ENCODE results near the gene SPO11. TPM values are rescaled to one million over a fixed set of nuclear protein-coding genes. Genes with fewer than 3 reads are reported as not detected.

SPO11 gene, protein sequence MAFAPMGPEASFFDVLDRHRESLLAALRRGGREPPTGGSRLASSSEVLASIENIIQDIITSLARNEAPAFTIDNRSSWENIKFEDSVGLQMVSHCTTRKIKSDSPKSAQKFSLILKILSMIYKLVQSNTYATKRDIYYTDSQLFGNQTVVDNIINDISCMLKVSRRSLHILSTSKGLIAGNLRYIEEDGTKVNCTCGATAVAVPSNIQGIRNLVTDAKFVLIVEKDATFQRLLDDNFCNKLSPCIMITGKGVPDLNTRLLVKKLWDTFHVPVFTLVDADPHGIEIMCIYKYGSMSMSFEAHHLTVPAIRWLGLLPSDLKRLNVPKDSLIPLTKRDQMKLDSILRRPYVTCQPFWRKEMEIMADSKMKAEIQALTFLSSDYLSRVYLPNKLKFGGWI
- total RNA-seq (not detected), polyA plus RNA-seq (not detected)

DNA sequence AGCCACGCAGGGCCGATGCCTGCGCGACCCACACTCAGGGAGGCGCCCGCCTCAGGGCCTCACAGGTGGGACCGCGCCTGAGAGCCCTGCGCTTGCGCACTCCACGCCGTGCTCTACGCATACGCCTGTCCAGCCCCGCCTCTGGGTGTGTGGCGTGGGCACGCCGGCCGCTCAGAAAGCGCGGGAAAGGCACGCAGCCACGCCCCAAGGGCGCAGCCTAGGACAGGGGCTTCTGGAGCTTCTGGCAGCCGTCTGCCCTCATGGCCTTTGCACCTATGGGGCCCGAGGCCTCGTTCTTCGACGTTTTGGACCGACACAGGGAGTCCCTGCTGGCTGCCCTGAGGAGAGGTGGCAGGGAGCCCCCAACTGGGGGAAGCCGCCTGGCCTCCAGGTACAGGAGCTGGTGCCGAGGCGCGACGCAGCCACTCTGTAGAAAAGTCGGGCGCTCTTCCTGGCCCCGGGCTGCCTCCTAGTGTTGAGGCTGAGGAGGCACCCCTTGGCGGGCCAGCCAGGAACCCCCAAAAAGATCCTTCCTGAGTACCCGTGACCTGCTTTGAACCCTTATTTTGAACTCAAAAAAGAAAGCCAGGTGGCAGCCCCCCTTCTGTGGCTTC lies at the start of gene SPO11:
Gene SPO11, plus strand, starts transcription at position 196 of the 614 bp plus-strand sequence. Its CDS starts 65 bp downstream, at position 261.
- WGBS, 2 donors, result 64 to 68% methylated on average over 40 of the region's 40 CpGs
- Histone ChIP-seq H3K9me3 (no peaks in the 10 kb centered on the region), H3K4me3 (no peak within 1 kb of the TSS), H3K27ac (no peak within 1 kb of the TSS), H3K4me1 (no peaks in the 10 kb centered on the region), H3K36me3 (no peaks in the 10 kb centered on the region), H3K27me3 (peaks cover 0 to 38% (median 3%) of the 10 kb centered on the region in 3 donors)
- intact Hi-C loops (cut with DNase I), result no loop called here
- TF ChIP-seq POLR2A (IDR thresholded peaks at IDR 0.05) (no peak), EP300 (IDR thresholded peaks at IDR 0.05) (no peak), CTCF (IDR thresholded peaks at IDR 0.05) (no peak), POLR2AphosphoS5 (IDR thresholded peaks at IDR 0.05) (no peak)
- DNase-seq, result no peak

DNA sequence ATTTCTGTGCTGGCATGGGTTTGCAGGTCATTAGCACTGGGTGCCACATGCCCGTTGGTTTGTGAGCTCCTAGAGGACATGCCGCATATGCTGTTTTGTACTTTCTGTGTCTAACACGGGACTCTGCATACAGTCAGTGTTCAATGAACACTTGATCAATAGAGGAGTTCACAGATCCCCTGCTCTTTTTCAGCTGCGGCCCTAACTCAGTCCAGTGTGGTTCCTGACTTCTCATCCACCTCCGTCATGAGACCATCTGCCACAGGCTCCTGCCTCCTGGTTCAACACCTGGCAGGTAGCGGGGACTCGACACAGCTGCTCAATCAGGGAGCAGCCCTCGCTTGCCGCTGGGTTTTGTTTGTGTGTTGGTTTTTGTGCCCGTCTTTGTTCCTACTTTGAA lies 49.4 kb upstream of the SPO11 start:
- peaks cover 0 to 7% (median 0%) of the 10 kb centered on the region in 4 donors for H3K4me1 ChIP-seq
- intact Hi-C loops (cut with DNase I), result loop anchor here (10.0 kb wide), 1 partner anchor 65 kb away; no protein-coding TSS in a partner anchor
- H3K9me3 ChIP-seq, result no peaks in the 10 kb centered on the region
- DNase-seq, result no peak
- H3K36me3 ChIP-seq, result no peaks in the 10 kb centered on the region
- TF ChIP-seq POLR2AphosphoS5 (IDR thresholded peaks at IDR 0.05) (no peak), EP300 (IDR thresholded peaks at IDR 0.05) (no peak), CTCF (IDR thresholded peaks at IDR 0.05) (no peak), POLR2A (IDR thresholded peaks at IDR 0.05) (no peak)
- no peak overlapping the region for H3K27ac ChIP-seq
- no peak overlapping the region for H3K4me3 ChIP-seq
- WGBS, 2 donors, result 85 to 86% methylated on average over 10 of the region's 10 CpGs
- H3K27me3 ChIP-seq, result no peaks in the 10 kb centered on the region

DNA sequence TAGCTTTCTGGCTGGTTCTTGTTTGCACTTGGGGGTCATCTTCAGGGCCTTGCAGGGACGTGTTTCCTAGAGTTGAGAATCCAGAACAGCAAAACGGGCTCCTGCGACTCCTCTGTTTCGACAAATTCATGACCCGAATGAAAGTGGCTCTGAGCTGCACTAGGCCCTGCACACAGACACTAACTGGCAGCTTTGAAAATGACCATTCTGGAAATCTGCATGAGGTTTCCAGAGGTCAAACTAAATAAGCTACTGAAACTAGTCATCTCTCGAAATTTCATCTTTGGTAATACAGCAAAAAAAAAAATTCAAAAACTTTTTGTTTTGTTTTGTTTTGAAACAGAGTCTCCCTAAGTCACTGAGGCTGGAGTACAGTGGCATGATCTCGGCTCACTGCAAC lies 47.7 kb upstream of the SPO11 start:
- intact Hi-C loops (cut with DNase I), result loop anchor here (10.0 kb wide), 1 partner anchor 63 kb away; no protein-coding TSS in a partner anchor
- H3K9me3 ChIP-seq, result no peaks in the 10 kb centered on the region
- TF ChIP-seq EP300 (IDR thresholded peaks at IDR 0.05) (no peak), POLR2AphosphoS5 (IDR thresholded peaks at IDR 0.05) (no peak), POLR2A (IDR thresholded peaks at IDR 0.05) (no peak), CTCF (IDR thresholded peaks at IDR 0.05) (no peak)
- no peaks in the 10 kb centered on the region for H3K36me3 ChIP-seq
- no peak overlapping the region for H3K4me3 ChIP-seq
- no peaks in the 10 kb centered on the region for H3K27me3 ChIP-seq
- 85 to 88% methylated on average over 7 of the region's 7 CpGs for WGBS, 2 donors
- no peak for DNase-seq
- peaks cover 0 to 7% (median 0%) of the 10 kb centered on the region in 4 donors for H3K4me1 ChIP-seq
- no peak overlapping the region for H3K27ac ChIP-seq

DNA sequence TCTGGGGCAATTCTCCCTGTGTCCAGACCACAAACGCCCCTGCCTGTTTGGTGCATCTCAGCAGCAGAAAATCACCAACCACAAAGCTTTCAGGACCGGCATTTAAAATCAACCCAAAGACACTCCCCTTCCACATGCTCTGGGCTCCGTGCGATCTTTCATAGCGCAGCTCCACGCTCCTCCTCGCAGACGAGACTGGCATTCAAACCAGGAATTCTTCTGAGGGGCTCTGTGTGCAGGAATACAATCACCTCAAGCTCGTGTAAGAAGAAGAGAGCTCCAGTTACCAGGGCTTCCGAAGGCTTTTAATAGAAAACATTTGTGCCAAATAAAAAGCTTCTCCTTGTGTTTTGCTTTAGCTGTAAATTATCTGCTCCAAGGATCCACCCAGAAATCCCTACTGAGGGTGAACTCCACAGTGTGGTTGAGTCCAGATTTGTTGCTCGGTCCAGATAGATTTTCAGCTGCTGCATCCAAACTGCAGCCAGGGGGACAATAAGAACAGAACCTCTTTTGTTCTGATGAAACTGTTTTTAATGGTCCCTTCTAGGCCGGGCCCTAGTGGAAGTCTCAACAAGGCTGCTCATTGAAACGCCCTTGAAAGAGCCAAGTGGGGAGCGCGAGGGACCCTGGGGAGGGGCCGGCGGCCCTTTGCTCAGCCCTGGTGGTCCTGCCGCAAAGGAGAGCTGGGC lies 46.8 kb upstream of the SPO11 start:
- Histone ChIP-seq H3K36me3 (no peaks in the 10 kb centered on the region), H3K27ac (no peak overlapping the region), H3K4me1 (peaks cover 0 to 16% (median 5%) of the 10 kb centered on the region in 4 donors), H3K27me3 (no peaks in the 10 kb centered on the region), H3K9me3 (no peaks in the 10 kb centered on the region), H3K4me3 (no peak overlapping the region)
- intact Hi-C loops (cut with DNase I), result loop anchor here (10.0 kb wide), 1 partner anchor 62 kb away; no protein-coding TSS in a partner anchor
- TF ChIP-seq EP300 (IDR thresholded peaks at IDR 0.05) (no peak), CTCF (IDR thresholded peaks at IDR 0.05) (no peak)
- 49 to 66% methylated on average over 18 of the region's 18 CpGs for WGBS, 2 donors
- DNase-seq, result no peak
